SK-N-SH (cell line): ENCODE results near the gene ZFHX3. TPM values are rescaled to one million over a fixed set of nuclear protein-coding genes. Genes with fewer than 3 reads are reported as not detected.

ENCODE experiments used
- CTCF ChIA-PET: fragments of 300-600, 350-600 bp; formaldehyde crosslinking; extraction: SDS; loops from one replicate; lab custom pipeline; 2021; lab: Yijun Ruan, JAX
- POLR2A ChIA-PET: fragments of 350-600 bp; sonication (Branson Sonifier 250); formaldehyde crosslinking; extraction: SDS; loops from one replicate; lab custom pipeline; 2020; ENCODE audit warnings: antibody characterized with exemption, inconsistent platforms; lab: Yijun Ruan, JAX
- DNase-seq: peaks from one replicate; pipeline ENCODE4 v3.0.0; 2012
- H2AFZ ChIP-seq: fragments of 200-600 bp; sonication (generic); 2 replicates; pipeline ENCODE4 v1.8.1; 2016; ENCODE audit warnings: antibody characterized with exemption, mild to moderate bottlenecking, low read depth
- H3F3A ChIP-seq: fragments of 200-600 bp; sonication (generic); replicated peaks from 2 replicates; pipeline ENCODE3; 2016; ENCODE audit warnings: antibody characterized with exemption, mild to moderate bottlenecking; ENCODE audit not compliant: insufficient read depth
- H3K27ac ChIP-seq, 2 experiments: fragments of 200-500 bp in 1 of 2; fragments of 200-600 bp in 1 of 2; sonication (Bioruptor generic) in 1 of 2; sonication (generic), shearing (Covaris generic) in 1 of 2; 2 replicates each; pipeline versions ENCODE4 v1.5.1 to v1.6.1; 2014 to 2016; ENCODE audit warnings: low read depth in 2 of 2, inconsistent platforms in 1 of 2, low read length in 1 of 2, mild to moderate bottlenecking in 1 of 2, mixed read lengths in 1 of 2
- H3K27me3 ChIP-seq: fragments of 200-600 bp; sonication (generic), shearing (Covaris generic); 2 replicates; pipeline ENCODE4 v1.6.1; 2016; ENCODE audit warnings: mixed run types; ENCODE audit not compliant: insufficient read depth
- H3K36me3 ChIP-seq, 2 experiments: fragments of 200-500 bp in 1 of 2; fragments of 200-600 bp in 1 of 2; sonication (Bioruptor generic) in 1 of 2; sonication (generic) in 1 of 2; replicated peaks in 1 of 2; 2 replicates each; pipeline versions ENCODE3 to v1.5.1; 2014 to 2016; ENCODE audit warnings: low read length in 1 of 2, mild to moderate bottlenecking in 1 of 2; ENCODE audit not compliant: insufficient read depth in 2 of 2, control insufficient read depth in 1 of 2
- H3K4me1 ChIP-seq, 2 experiments: fragments of 200-500 bp in 1 of 2; fragments of 200-600 bp in 1 of 2; sonication (Bioruptor generic) in 1 of 2; sonication (generic), shearing (Covaris generic) in 1 of 2; 2 replicates each; pipeline versions ENCODE4 v1.5.1 to v1.6.1; 2014 to 2016; ENCODE audit warnings: low read depth in 1 of 2, low read length in 1 of 2, mixed run types in 1 of 2; ENCODE audit not compliant: insufficient read depth in 2 of 2, control insufficient read depth in 1 of 2
- H3K4me2 ChIP-seq: fragments of 200-600 bp; sonication (generic), shearing (Covaris generic); 2 replicates; pipeline ENCODE4 v1.6.1; 2017; ENCODE audit warnings: mixed run types
- H3K4me3 ChIP-seq, 2 experiments: fragments of 200-500 bp in 1 of 2; fragments of 200-600 bp in 1 of 2; sonication (Bioruptor generic) in 1 of 2; sonication (generic), shearing (Covaris generic) in 1 of 2; 2 replicates each; pipeline versions ENCODE4 v1.5.1 to v1.8.1; 2014 to 2016; ENCODE audit warnings: low read depth in 2 of 2, inconsistent platforms in 1 of 2, low read length in 1 of 2, mild to moderate bottlenecking in 1 of 2, mixed read lengths in 1 of 2, moderate library complexity in 1 of 2
- H3K79me2 ChIP-seq: fragments of 200-600 bp; sonication (generic); 2 replicates; pipeline ENCODE4 v1.8.1; 2017; ENCODE audit warnings: mild to moderate bottlenecking; ENCODE audit not compliant: insufficient read depth
- H3K9ac ChIP-seq: fragments of 200-600 bp; sonication (generic); 2 replicates; pipeline ENCODE4 v1.6.1; 2017; ENCODE audit warnings: mixed run types
- H3K9me2 ChIP-seq: fragments of 200-600 bp; sonication (generic); 2 replicates; pipeline ENCODE4 v1.6.1; 2017; ENCODE audit warnings: mixed run types
- H3K9me3 ChIP-seq: fragments of 200-600 bp; sonication (generic); 2 replicates; pipeline ENCODE4 v1.6.1; 2017; ENCODE audit warnings: mixed run types, mild to moderate bottlenecking, moderate library complexity
- H4K20me1 ChIP-seq: fragments of 200-600 bp; sonication (generic); 2 replicates; pipeline ENCODE4 v1.6.1; 2017; ENCODE audit warnings: mild to moderate bottlenecking, mixed run types; ENCODE audit not compliant: insufficient read depth
- EP300 ChIP-seq, 2 experiments: IDR thresholded peaks; 2 replicates each; pipeline versions ENCODE4 v1.4.0 to v1.6.1; 2012; ENCODE audit warnings: borderline replicate concordance in 1 of 2, low read depth in 1 of 2, low read length in 1 of 2
- FOSL2 ChIP-seq: IDR thresholded peaks from 2 replicates; pipeline ENCODE4 v1.4.0; 2012; ENCODE audit warnings: low read depth, mild to moderate bottlenecking, moderate library complexity, borderline replicate concordance
- GATA2 ChIP-seq: sonication (generic); formaldehyde crosslinking; IDR thresholded peaks from 2 replicates; pipeline ENCODE4 v1.5.0; 2020; ENCODE audit warnings: mild to moderate bottlenecking, missing genetic modification reagents
- JUND ChIP-seq: IDR thresholded peaks from 2 replicates; pipeline ENCODE4 v1.4.0; 2012
- MEF2A ChIP-seq: IDR thresholded peaks from 2 replicates; pipeline ENCODE4 v1.4.0; 2012; ENCODE audit warnings: low read depth, borderline replicate concordance
- NFIC ChIP-seq: IDR thresholded peaks from 2 replicates; pipeline ENCODE4 v1.4.0; 2012; ENCODE audit warnings: borderline replicate concordance
- POLR2AphosphoS5 ChIP-seq: IDR thresholded peaks from 2 replicates; pipeline ENCODE4 v1.6.1; 2012; ENCODE audit warnings: low read depth, low read length
- RCOR1 ChIP-seq: fragments of 150-350 bp; IDR thresholded peaks from 2 replicates; pipeline ENCODE4 v1.6.1; 2017; ENCODE audit warnings: antibody characterized with exemption, low read length
- SMC3 ChIP-seq: IDR thresholded peaks from 2 replicates; pipeline ENCODE4 v1.6.1; 2012; ENCODE audit warnings: low read depth, low read length, improper control_type of control experiment
- WGBS: methylation state at CpG from one replicate; pipeline ENCODE4 v1.1.6; 2017; ENCODE audit warnings: low lambda C conversion rate; 5-methylcytosine and 5-hydroxymethylcytosine counted together
- polyA plus RNA-seq, 3 experiments: library from polyadenylated mRNA; depleted of rRNA; stranded (reverse); fragments of >200 nt; gene quantifications; 2 replicates each; pipeline ENCODE4 v1.2.3, GENCODE V29; 2012
- TF ChIP-seq, protein P1 (sequence below): fragments of 150-350 bp; IDR thresholded peaks from 2 replicates; pipeline ENCODE4 v1.6.1; 2016; ENCODE audit warnings: mild to moderate bottlenecking, low read depth, low read length
- TF ChIP-seq, protein P2 (sequence below): IDR thresholded peaks from 2 replicates; pipeline ENCODE4 v1.6.1; 2012; ENCODE audit warnings: mild to moderate bottlenecking, low read depth, low read length, moderate library complexity
- TF ChIP-seq, protein P3 (sequence below): IDR thresholded peaks from 2 replicates; pipeline ENCODE4; 2012

ZFHX3 gene
- polyA plus RNA-seq, 1 of the 3 experiments (the other 2 are of a cell fraction): 2.0 TPM

DNA sequence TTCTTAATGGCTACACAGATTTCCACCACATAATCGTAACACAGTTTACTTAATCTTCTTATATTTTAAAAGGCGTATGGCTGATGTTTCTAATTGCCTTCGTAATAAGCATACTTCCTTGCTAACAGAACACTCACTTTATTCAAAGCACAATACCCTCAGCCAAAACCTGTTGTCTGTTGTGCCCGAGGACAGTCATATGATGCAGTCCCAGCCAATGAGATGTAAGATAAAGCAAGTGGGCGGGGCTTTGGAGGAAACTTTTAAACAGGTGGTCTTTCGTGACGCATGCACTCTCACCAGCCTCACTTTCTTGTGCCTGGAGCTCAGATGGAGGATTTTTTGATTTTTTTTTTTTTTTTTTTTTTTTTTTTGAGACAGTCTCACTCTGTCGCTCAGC lies 174.1 kb downstream of the ZFHX3 start:
- no peaks in the 10 kb centered on the region for H3K27me3 ChIP-seq
- DNase-seq: no peak
- no peak for TF ChIP-seq POLR2AphosphoS5
- TF ChIP-seq, protein P1, sequence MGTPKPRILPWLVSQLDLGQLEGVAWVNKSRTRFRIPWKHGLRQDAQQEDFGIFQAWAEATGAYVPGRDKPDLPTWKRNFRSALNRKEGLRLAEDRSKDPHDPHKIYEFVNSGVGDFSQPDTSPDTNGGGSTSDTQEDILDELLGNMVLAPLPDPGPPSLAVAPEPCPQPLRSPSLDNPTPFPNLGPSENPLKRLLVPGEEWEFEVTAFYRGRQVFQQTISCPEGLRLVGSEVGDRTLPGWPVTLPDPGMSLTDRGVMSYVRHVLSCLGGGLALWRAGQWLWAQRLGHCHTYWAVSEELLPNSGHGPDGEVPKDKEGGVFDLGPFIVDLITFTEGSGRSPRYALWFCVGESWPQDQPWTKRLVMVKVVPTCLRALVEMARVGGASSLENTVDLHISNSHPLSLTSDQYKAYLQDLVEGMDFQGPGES: no peak
- no peak for TF ChIP-seq JUND
- TF ChIP-seq, protein P2, sequence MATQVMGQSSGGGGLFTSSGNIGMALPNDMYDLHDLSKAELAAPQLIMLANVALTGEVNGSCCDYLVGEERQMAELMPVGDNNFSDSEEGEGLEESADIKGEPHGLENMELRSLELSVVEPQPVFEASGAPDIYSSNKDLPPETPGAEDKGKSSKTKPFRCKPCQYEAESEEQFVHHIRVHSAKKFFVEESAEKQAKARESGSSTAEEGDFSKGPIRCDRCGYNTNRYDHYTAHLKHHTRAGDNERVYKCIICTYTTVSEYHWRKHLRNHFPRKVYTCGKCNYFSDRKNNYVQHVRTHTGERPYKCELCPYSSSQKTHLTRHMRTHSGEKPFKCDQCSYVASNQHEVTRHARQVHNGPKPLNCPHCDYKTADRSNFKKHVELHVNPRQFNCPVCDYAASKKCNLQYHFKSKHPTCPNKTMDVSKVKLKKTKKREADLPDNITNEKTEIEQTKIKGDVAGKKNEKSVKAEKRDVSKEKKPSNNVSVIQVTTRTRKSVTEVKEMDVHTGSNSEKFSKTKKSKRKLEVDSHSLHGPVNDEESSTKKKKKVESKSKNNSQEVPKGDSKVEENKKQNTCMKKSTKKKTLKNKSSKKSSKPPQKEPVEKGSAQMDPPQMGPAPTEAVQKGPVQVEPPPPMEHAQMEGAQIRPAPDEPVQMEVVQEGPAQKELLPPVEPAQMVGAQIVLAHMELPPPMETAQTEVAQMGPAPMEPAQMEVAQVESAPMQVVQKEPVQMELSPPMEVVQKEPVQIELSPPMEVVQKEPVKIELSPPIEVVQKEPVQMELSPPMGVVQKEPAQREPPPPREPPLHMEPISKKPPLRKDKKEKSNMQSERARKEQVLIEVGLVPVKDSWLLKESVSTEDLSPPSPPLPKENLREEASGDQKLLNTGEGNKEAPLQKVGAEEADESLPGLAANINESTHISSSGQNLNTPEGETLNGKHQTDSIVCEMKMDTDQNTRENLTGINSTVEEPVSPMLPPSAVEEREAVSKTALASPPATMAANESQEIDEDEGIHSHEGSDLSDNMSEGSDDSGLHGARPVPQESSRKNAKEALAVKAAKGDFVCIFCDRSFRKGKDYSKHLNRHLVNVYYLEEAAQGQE: no peak
- no peak for TF ChIP-seq FOSL2
- TF ChIP-seq, protein P3, sequence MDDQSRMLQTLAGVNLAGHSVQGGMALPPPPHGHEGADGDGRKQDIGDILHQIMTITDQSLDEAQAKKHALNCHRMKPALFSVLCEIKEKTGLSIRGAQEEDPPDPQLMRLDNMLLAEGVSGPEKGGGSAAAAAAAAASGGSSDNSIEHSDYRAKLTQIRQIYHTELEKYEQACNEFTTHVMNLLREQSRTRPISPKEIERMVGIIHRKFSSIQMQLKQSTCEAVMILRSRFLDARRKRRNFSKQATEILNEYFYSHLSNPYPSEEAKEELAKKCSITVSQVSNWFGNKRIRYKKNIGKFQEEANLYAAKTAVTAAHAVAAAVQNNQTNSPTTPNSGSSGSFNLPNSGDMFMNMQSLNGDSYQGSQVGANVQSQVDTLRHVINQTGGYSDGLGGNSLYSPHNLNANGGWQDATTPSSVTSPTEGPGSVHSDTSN: no peak
- TF ChIP-seq RCOR1: no peak
- no peak for TF ChIP-seq SMC3
- TF ChIP-seq GATA2: no peak
- TF ChIP-seq EP300 (IDR thresholded peaks at IDR 0.05; ENCODE audit: borderline replicate concordance in 1 of 2, low read depth in 1 of 2, low read length in 1 of 2): no peak
- TF ChIP-seq NFIC: no peak
- no peak for TF ChIP-seq MEF2A
- TF ChIP-seq, all 33 proteins: peak for 0
- H3K36me3 ChIP-seq: peaks cover 0 to 9% of the 10 kb centered on the region in 2 experiments
- ChIA-PET POLR2A (no interaction called here), CTCF (interaction anchor here (0.9 kb wide), 1 partner anchor 17 kb away, joined by 3 read pairs; no protein-coding TSS in a partner anchor)
- no peaks in the 10 kb centered on the region for H3K9me3 ChIP-seq
- WGBS: 95% methylated on average over 8 of the region's 8 CpGs
- H3K9ac ChIP-seq: no peak overlapping the region
- H3F3A ChIP-seq: peaks cover 16% of the 10 kb centered on the region
- no peak overlapping the region for H3K27ac ChIP-seq
- no peak overlapping the region for H3K4me3 ChIP-seq
- no peak overlapping the region for H2AFZ ChIP-seq
- H3K4me1 ChIP-seq: peaks cover 26 to 32% of the 10 kb centered on the region in 2 experiments
- H3K79me2 ChIP-seq: peaks cover 30% of the 10 kb centered on the region; the same call in 1 of the 2 replicates
- H4K20me1 ChIP-seq: no peaks in the 10 kb centered on the region
- no peaks in the 10 kb centered on the region for H3K9me2 ChIP-seq
- H3K4me2 ChIP-seq: no peak overlapping the region

DNA sequence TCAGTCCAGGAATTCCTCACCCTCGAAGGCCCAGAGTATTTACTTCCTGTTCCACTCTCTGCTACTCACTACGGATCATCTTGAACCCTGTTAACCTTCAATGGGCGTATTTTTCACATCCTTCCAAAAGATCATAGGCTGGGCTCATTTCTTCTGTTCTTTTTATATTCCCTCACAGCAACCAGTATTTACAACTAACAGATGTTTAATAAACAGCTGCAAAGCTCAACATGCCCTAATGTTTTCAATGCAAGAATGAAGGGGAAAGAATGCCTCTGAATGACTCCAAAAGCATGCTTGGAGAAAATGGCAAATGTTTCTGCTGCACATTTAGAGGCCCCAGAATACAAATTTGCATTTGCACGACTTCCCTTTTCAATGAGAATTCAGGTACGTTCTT lies 174.9 kb downstream of the ZFHX3 start:
- H3K36me3 ChIP-seq: peaks cover 2 to 9% of the 10 kb centered on the region in 2 experiments

More for the DNA sequence above, 174.9 kb downstream of the ZFHX3 start:
- no peak overlapping the region for H3K27ac ChIP-seq
- peaks cover 23 to 24% of the 10 kb centered on the region in 2 experiments for H3K4me1 ChIP-seq
- 92% methylated on average over 5 of the region's 5 CpGs for WGBS
- H3K9me3 ChIP-seq: no peaks in the 10 kb centered on the region
- no peak overlapping the region for H3K9ac ChIP-seq
- TF ChIP-seq JUND (no peak), RCOR1 (no peak), POLR2AphosphoS5 (no peak), NFIC (no peak)
- TF ChIP-seq, protein P3: no peak
- TF ChIP-seq, all 33 proteins: peak for 0
- Histone ChIP-seq H3K9me2 (no peaks in the 10 kb centered on the region), H2AFZ (no peak overlapping the region), H4K20me1 (no peaks in the 10 kb centered on the region), H3K4me3 (no peak overlapping the region), H3F3A (peaks cover 14% of the 10 kb centered on the region), H3K4me2 (no peak overlapping the region), H3K27me3 (no peaks in the 10 kb centered on the region), H3K79me2 (peaks cover 22% of the 10 kb centered on the region; the same call in 1 of the 2 replicates)
- no peak for DNase-seq
- ChIA-PET CTCF (interaction anchor here (0.9 kb wide), 1 partner anchor 17 kb away, joined by 3 read pairs; no protein-coding TSS in a partner anchor), POLR2A (no interaction called here)
